GM12878 (cell line): ENCODE results near the gene LEFTY1. TPM values are rescaled to one million over a fixed set of nuclear protein-coding genes. Genes with fewer than 3 reads are reported as not detected.

Experiments used
- ATAC-seq: fragments of 200-7000 bp; cut with Tn5 transposase; 3 replicates; pipeline ENCODE4 v1.9.1; 2020; ENCODE audit warnings: mild to moderate bottlenecking, moderate library complexity
- BruUV-seq: library from RNA; stranded (reverse); fragments of 400-500 nt; replicated peaks from 2 replicates; lab custom pipeline; 2021; lab: Mats Ljungman, UMichigan
- CTCF ChIA-PET: fragments of 300-600 bp; sonication (Branson Sonifier 250); formaldehyde crosslinking; extraction: SDS; loops from one replicate; lab custom pipeline; 2021; ENCODE audit warnings: inconsistent platforms; lab: Yijun Ruan, JAX
- POLR2A ChIA-PET: fragments of 350-600 bp; formaldehyde crosslinking; extraction: SDS; loops from one replicate; lab custom pipeline; 2021; ENCODE audit warnings: inconsistent platforms; lab: Charles Lee
- RAD21 ChIA-PET: fragments of 300-600 bp; sonication (Branson Sonifier 250); formaldehyde crosslinking; loops from one replicate; lab custom pipeline; 2023; ENCODE audit warnings: antibody characterized with exemption; ENCODE audit not compliant: unreplicated experiment; lab: Charles Lee
- SMC1A ChIA-PET: fragments of 300-600 bp; sonication (Branson Sonifier 250); formaldehyde crosslinking; loops from one replicate; lab custom pipeline; 2023; ENCODE audit not compliant: unreplicated experiment, uncharacterized antibody; lab: Charles Lee
- DNase-seq: peaks from one replicate; pipeline ENCODE4 v3.0.0-alpha.2; 2011; ENCODE audit warnings: low read depth, low spot score
- FAIRE-seq: peaks from 3 replicates; lab custom pipeline; 2011; peaks lifted over from hg19 to GRCh38; lab: Jason Lieb, UNC
- H2AFZ ChIP-seq: 2 replicates; pipeline ENCODE4 v1.6.0; 2011; ENCODE audit warnings: low read depth, low read length, control low read depth; ENCODE audit not compliant: control insufficient read depth
- H3K27ac ChIP-seq: 2 replicates; pipeline ENCODE4 v1.5.1; 2011; ENCODE audit warnings: control low read depth; ENCODE audit not compliant: control insufficient read depth, insufficient read depth
- H3K27me3 ChIP-seq, 2 experiments: replicated peaks in 1 of 2; 2 replicates each; pipeline versions ENCODE4 v1.6.0 to v1.6.1; 2011; ENCODE audit warnings: low read length in 1 of 2; ENCODE audit not compliant: control insufficient read depth in 2 of 2, insufficient read depth in 2 of 2
- H3K36me3 ChIP-seq, 2 experiments: 2 replicates each; pipeline ENCODE4 v1.5.1; 2011; ENCODE audit warnings: low read length in 1 of 2; ENCODE audit not compliant: control insufficient read depth in 2 of 2, insufficient read depth in 2 of 2
- H3K4me1 ChIP-seq: 2 replicates; pipeline ENCODE4 v1.6.1; 2011; ENCODE audit warnings: mild to moderate bottlenecking, low read length, moderate library complexity, mixed read lengths; ENCODE audit not compliant: control insufficient read depth, insufficient read depth
- H3K4me2 ChIP-seq: 2 replicates; pipeline ENCODE4 v1.6.0; 2011; ENCODE audit warnings: control low read depth; ENCODE audit not compliant: control insufficient read depth, insufficient read depth
- H3K4me3 ChIP-seq: fragments of 200-600 bp; sonication (generic); 2 replicates; pipeline ENCODE4 v1.5.1; 2016
- H3K79me2 ChIP-seq: 2 replicates; pipeline ENCODE4 v1.6.0; 2011; ENCODE audit warnings: low read length; ENCODE audit not compliant: control insufficient read depth, insufficient read depth
- H3K9ac ChIP-seq: 2 replicates; pipeline ENCODE4 v1.8.0; 2011; ENCODE audit warnings: low read length, control low read depth, mixed read lengths; ENCODE audit not compliant: control insufficient read depth, insufficient read depth
- H3K9me3 ChIP-seq: replicated peaks from 3 replicates; pipeline ENCODE4 v1.5.1; 2011; ENCODE audit warnings: mild to moderate bottlenecking, low read length; ENCODE audit not compliant: control insufficient read depth, insufficient read depth
- H4K20me1 ChIP-seq: 2 replicates; pipeline ENCODE4 v1.6.0; 2011; ENCODE audit not compliant: control insufficient read depth, insufficient read depth
- BCLAF1 ChIP-seq: fragments of 450-650 bp; IDR thresholded peaks from 2 replicates; pipeline ENCODE4 v1.6.1; 2017; ENCODE audit warnings: antibody characterized with exemption, mild to moderate bottlenecking, moderate library complexity
- BRCA1 ChIP-seq: IDR thresholded peaks from 2 replicates; pipeline ENCODE4 v1.6.1; 2011; ENCODE audit warnings: low read depth, low read length, improper control_type of control experiment
- DPF2 ChIP-seq: fragments of 450-650 bp; IDR thresholded peaks from 2 replicates; pipeline ENCODE4 v1.6.1; 2017; ENCODE audit warnings: mild to moderate bottlenecking
- E2F4 ChIP-seq: IDR thresholded peaks from 2 replicates; pipeline ENCODE4 v1.6.1; 2012; ENCODE audit warnings: low read depth, low read length, improper control_type of control experiment
- GABPA ChIP-seq: IDR thresholded peaks from 2 replicates; pipeline ENCODE4 v1.6.1; 2014; ENCODE audit warnings: antibody characterized with exemption, low read depth, mild to moderate bottlenecking, inconsistent platforms
- IRF4 ChIP-seq: IDR thresholded peaks from 2 replicates; pipeline ENCODE4 v1.6.1; 2011; ENCODE audit warnings: low read depth, low read length
- JUNB ChIP-seq: IDR thresholded peaks from 2 replicates; pipeline ENCODE4 v1.6.1; 2016; ENCODE audit warnings: antibody characterized with exemption, mild to moderate bottlenecking
- KAT2A ChIP-seq: conservative IDR thresholded peaks from 2 replicates; pipeline ENCODE4 v1.6.1; 2011; ENCODE audit warnings: low read depth, low read length; ENCODE audit not compliant: control insufficient read depth
- LARP7 ChIP-seq: fragments of 450-650 bp; IDR thresholded peaks from 2 replicates; pipeline ENCODE4 v1.6.1; 2017; ENCODE audit warnings: mild to moderate bottlenecking
- POLR2AphosphoS2 ChIP-seq: IDR thresholded peaks from 2 replicates; pipeline ENCODE4 v1.6.1; 2011; ENCODE audit warnings: low read depth, mild to moderate bottlenecking, low read length, improper control_type of control experiment, moderate library complexity
- TAF1 ChIP-seq: IDR thresholded peaks from 2 replicates; pipeline ENCODE4 v1.6.1; 2011; ENCODE audit warnings: mild to moderate bottlenecking, low read depth, low read length, borderline replicate concordance
- ZSCAN29 ChIP-seq: fragments of 450-650 bp; IDR thresholded peaks from 2 replicates; pipeline ENCODE4 v1.6.1; 2017; ENCODE audit warnings: mild to moderate bottlenecking, moderate library complexity
- WGBS: methylation state at CpG from one replicate; pipeline ENCODE4 v1.1.6; 2016; ENCODE audit warnings: low lambda C conversion rate; ENCODE audit not compliant: insufficient replicate concordance, insufficient coverage; ENCODE audit errors: missing lambda C conversion rate; 5-methylcytosine and 5-hydroxymethylcytosine counted together
- in situ Hi-C: fragments of 300-500 bp; cut with MboI; formaldehyde crosslinking; loops from 9 replicates; pipeline ENCODE4 v1.14.3; 2018; ENCODE audit warnings: mixed read lengths
- intact Hi-C: fragments of 100-400 bp; cut with micrococcal nuclease; formaldehyde crosslinking; loops from one replicate; pipeline ENCODE4 v1.14.2; 2022; ENCODE audit not compliant: unreplicated experiment
- polyA plus RNA-seq, 11 experiments: library from polyadenylated mRNA; depleted of rRNA in 4 of 11; unstranded in 6 of 11; stranded (reverse) in 5 of 11; fragments of >200 nt; fragmentation: Nextera tagmentation in 4 of 11; fragmentation: Illumina TruSeq in 1 of 11; extraction: Ambion mirVana in 4 of 11; extraction: Trizol in 1 of 11; gene quantifications; 1 replicate in 1 of 11; 2 replicates in 10 of 11; pipeline versions ENCODE4 v1.2.1 to v1.2.3, GENCODE V29; 2011 to 2016; ENCODE audit warnings: inconsistent platforms in 2 of 11, missing spikeins in 2 of 11, low read depth in 1 of 11
- total RNA-seq, 4 experiments: library from RNA; depleted of rRNA in 3 of 4; stranded (reverse); fragments of >200 nt in 3 of 4; fragmentation: Illumina TruSeq in 1 of 4; extraction: Trizol in 1 of 4; gene quantifications; 2 replicates each; pipeline versions ENCODE4 v1.2.1 to v1.2.3, GENCODE V29; 2013 to 2021

The LEFTY1 gene
- total and polyA plus RNA-seq, 10 of the 15 experiments (the other 5 are each of a cell fraction or from before 2014, with no cell fraction given), result 0.06 TPM; not detected in 8

- FAIRE-seq, result no peak
- ChIA-PET CTCF (no interaction called here), SMC1A (interaction anchor here (2.0 kb wide), 1 partner anchor 48 kb away, joined by 4 read pairs; no protein-coding TSS in a partner anchor), POLR2A (no interaction called here)
- Histone ChIP-seq H3K9me3 (no peaks in the 10 kb centered on the region), H3K27me3 (no peaks in the 10 kb centered on the region), H3K27ac (no peak overlapping the region), H3K36me3 (peaks cover 0 to 1% of the 10 kb centered on the region in 2 experiments; a peak in 1 of 4 replicates), H3K4me3 (no peak overlapping the region)
- no TSS peak for BruUV-seq
- ATAC-seq, result no peak
- intact Hi-C loops, result no loop called here
- WGBS, result 94% methylated on average over 3 of the region's 3 CpGs
- DNase-seq, result no peak
- TF ChIP-seq LARP7, result no peak
- no peak for TF ChIP-seq TAF1
- no peak for TF ChIP-seq POLR2AphosphoS2
- no peak for TF ChIP-seq BRCA1
- TF ChIP-seq DPF2, result no peak
- TF ChIP-seq BCLAF1, result no peak
- no peak for TF ChIP-seq IRF4
- TF ChIP-seq GABPA, result no peak
- no peak for TF ChIP-seq ZSCAN29
- TF ChIP-seq JUNB, result no peak
- TF ChIP-seq E2F4, result no peak
- no peak for TF ChIP-seq KAT2A
- TF ChIP-seq, all 136 proteins: peak for 0
- in situ Hi-C loops, result no loop called here
- Histone ChIP-seq H3K4me1 (peaks cover 3% of the 10 kb centered on the region; the same call in 1 of the 2 replicates), H3K79me2 (peaks cover 17% of the 10 kb centered on the region), H3K9ac (no peak overlapping the region), H3K4me2 (no peak overlapping the region), H2AFZ (peak overlapping the region; percentile 35), H4K20me1 (no peaks in the 10 kb centered on the region)
- RAD21 ChIA-PET, result no interaction called here
Observed at GRCh38 chr1:225926551-225927113, 37.7 kb upstream of the LEFTY1 start.
